PC-3 (cell line): ENCODE results near the gene DHX34.
"Not testable (repeated sequence)": the region's sequence is repeated elsewhere in the genome, so short reads cannot be mapped to it uniquely, and the experiment has no call there.

Source experiments
- CTCF ChIP-seq: fragments of 300-600 bp; sonication (generic); conservative IDR thresholded peaks from 2 replicates; pipeline ENCODE4 v1.5.1; 2017; ENCODE audit warnings: antibody characterized with exemption, low read depth, mild to moderate bottlenecking, low read length
- EZH2 ChIP-seq: fragments of 300-600 bp; sonication (generic); IDR thresholded peaks from one replicate; pipeline ENCODE4 v1.6.1; 2017; ENCODE audit warnings: antibody characterized with exemption, mild to moderate bottlenecking, low read length; ENCODE audit not compliant: unreplicated experiment
- EZH2phosphoT487 ChIP-seq: fragments of 300-600 bp; sonication (generic); IDR thresholded peaks from 2 replicates; pipeline ENCODE4 v1.6.1; 2018; ENCODE audit warnings: mild to moderate bottlenecking, antibody characterized with exemption, low read length, borderline replicate concordance

- not testable (repeated sequence) for TF ChIP-seq CTCF, EZH2phosphoT487, EZH2
Observed at GRCh38 chr19:47386582-47386981, 37.5 kb downstream of the DHX34 start.
